HEK293 (cell line): ENCODE measurements around the gene SYCN.

ENCODE experiments used
- CTCF ChIA-PET: fragments of 350-600 bp; formaldehyde crosslinking; extraction: SDS; loops from one replicate; lab custom pipeline; 2021; ENCODE audit warnings: antibody characterized with exemption; lab: Yijun Ruan, JAX
- POLR2A ChIA-PET: fragments of 300-600 bp; formaldehyde crosslinking; extraction: SDS; loops from one replicate; lab custom pipeline; 2020; ENCODE audit warnings: antibody characterized with exemption, inconsistent platforms; lab: Yijun Ruan, JAX
- H3K27ac ChIP-seq: fragments of 200-500 bp; sonication (Bioruptor generic); 2 replicates; pipeline ENCODE4 v1.5.1; 2014; ENCODE audit warnings: low read depth, low read length, control low read depth, inconsistent platforms; ENCODE audit errors: extremely low read depth
- H3K36me3 ChIP-seq, 2 experiments: fragments of 200-500 bp in 1 of 2; sonication (Bioruptor generic) in 1 of 2; 1 replicate in 1 of 2; 2 replicates in 1 of 2; pipeline ENCODE4 v1.5.1; 2014 to 2017; ENCODE audit warnings: inconsistent platforms in 2 of 2, low read length in 2 of 2; ENCODE audit not compliant: control insufficient read depth in 2 of 2, insufficient read depth in 1 of 2
- H3K4me1 ChIP-seq: fragments of 200-500 bp; sonication (Bioruptor generic); 2 replicates; pipeline ENCODE4 v1.5.1; 2014; ENCODE audit warnings: mild to moderate bottlenecking, low read length, inconsistent platforms; ENCODE audit not compliant: control insufficient read depth, insufficient read depth
- H3K4me3 ChIP-seq: 2 replicates; pipeline ENCODE4 v1.5.1; 2011; ENCODE audit warnings: low read depth, mild to moderate bottlenecking, control low read depth, low read length, moderate library complexity
- H3K9me3 ChIP-seq: fragments of 200-500 bp; sonication (Bioruptor generic); 2 replicates; pipeline ENCODE4 v1.5.1; 2014; ENCODE audit warnings: low read depth, low read length, inconsistent platforms; ENCODE audit not compliant: control insufficient read depth, insufficient read depth
- GLIS2 ChIP-seq: fragments of 450-650 bp; formaldehyde crosslinking; IDR thresholded peaks from 2 replicates; pipeline ENCODE4 v1.5.1; 2016; ENCODE audit warnings: missing biosample characterization, missing genetic modification characterization
- HIC1 ChIP-seq: fragments of 450-650 bp; formaldehyde crosslinking; IDR thresholded peaks from 2 replicates; pipeline ENCODE4 v1.5.1; 2016; ENCODE audit warnings: missing biosample characterization, missing genetic modification characterization
- KLF1 ChIP-seq: fragments of 450-650 bp; formaldehyde crosslinking; IDR thresholded peaks from 2 replicates; pipeline ENCODE4 v1.5.1; 2016; ENCODE audit warnings: missing biosample characterization, missing genetic modification characterization
- PATZ1 ChIP-seq: fragments of 450-650 bp; formaldehyde crosslinking; IDR thresholded peaks from 2 replicates; pipeline ENCODE4 v1.5.1; 2016; ENCODE audit warnings: missing biosample characterization, missing genetic modification characterization
- PRDM6 ChIP-seq: fragments of 450-650 bp; formaldehyde crosslinking; IDR thresholded peaks from 2 replicates; pipeline ENCODE4 v1.5.1; 2017; ENCODE audit warnings: missing biosample characterization, missing genetic modification characterization
- ZBTB1 ChIP-seq: fragments of 450-650 bp; formaldehyde crosslinking; IDR thresholded peaks from 2 replicates; pipeline ENCODE4 v1.5.1; 2016; ENCODE audit warnings: missing biosample characterization, missing genetic modification characterization
- ZBTB48 ChIP-seq: fragments of 450-650 bp; formaldehyde crosslinking; IDR thresholded peaks from 2 replicates; pipeline ENCODE4 v1.5.1; 2016; ENCODE audit warnings: missing biosample characterization, missing genetic modification characterization
- ZFP69B ChIP-seq: fragments of 450-650 bp; formaldehyde crosslinking; IDR thresholded peaks from 2 replicates; pipeline ENCODE4 v1.5.1; 2016; ENCODE audit warnings: missing biosample characterization, missing genetic modification characterization
- ZNF112 ChIP-seq: fragments of 450-650 bp; formaldehyde crosslinking; IDR thresholded peaks from 2 replicates; pipeline ENCODE4 v1.5.0; 2017; ENCODE audit warnings: missing biosample characterization, missing genetic modification characterization
- ZNF223 ChIP-seq: fragments of 450-650 bp; formaldehyde crosslinking; IDR thresholded peaks from 2 replicates; pipeline ENCODE4 v1.5.1; 2016; ENCODE audit warnings: missing biosample characterization, missing genetic modification characterization
- ZNF335 ChIP-seq: fragments of 450-650 bp; formaldehyde crosslinking; conservative IDR thresholded peaks from 2 replicates; pipeline ENCODE4 v1.5.1; 2016; ENCODE audit warnings: missing biosample characterization, missing genetic modification characterization
- ZNF362 ChIP-seq: fragments of 450-650 bp; formaldehyde crosslinking; IDR thresholded peaks from 2 replicates; pipeline ENCODE4 v1.5.1; 2016; ENCODE audit warnings: missing biosample characterization, missing genetic modification characterization
- ZNF513 ChIP-seq: fragments of 450-650 bp; IDR thresholded peaks from 2 replicates; pipeline ENCODE4 v1.5.1; 2018; ENCODE audit warnings: missing biosample characterization, missing genetic modification characterization
- ZNF529 ChIP-seq: fragments of 450-650 bp; formaldehyde crosslinking; IDR thresholded peaks from 2 replicates; pipeline ENCODE4 v1.5.1; 2017; ENCODE audit warnings: missing genetic modification characterization, missing biosample characterization; ENCODE audit not compliant: insufficient replicate concordance
- ZNF558 ChIP-seq: fragments of 450-650 bp; formaldehyde crosslinking; IDR thresholded peaks from 2 replicates; pipeline ENCODE4 v1.5.1; 2016; ENCODE audit warnings: missing biosample characterization, missing genetic modification characterization
- ZNF600 ChIP-seq: fragments of 450-650 bp; formaldehyde crosslinking; IDR thresholded peaks from 2 replicates; pipeline ENCODE4 v1.5.1; 2016; ENCODE audit warnings: missing biosample characterization, missing genetic modification characterization
- ZNF623 ChIP-seq: fragments of 450-650 bp; formaldehyde crosslinking; IDR thresholded peaks from 2 replicates; pipeline ENCODE4 v1.5.1; 2016; ENCODE audit warnings: missing biosample characterization, missing genetic modification characterization
- ZNF670 ChIP-seq: fragments of 450-650 bp; formaldehyde crosslinking; IDR thresholded peaks from 2 replicates; pipeline ENCODE4 v1.5.1; 2016; ENCODE audit warnings: missing biosample characterization, missing genetic modification characterization, low read depth
- ZSCAN30 ChIP-seq: fragments of 450-650 bp; IDR thresholded peaks from 2 replicates; pipeline ENCODE4 v1.5.1; 2018; ENCODE audit warnings: missing biosample characterization, mild to moderate bottlenecking, missing genetic modification characterization, moderate library complexity

The SYCN gene

GRCh38 chr19:39170386-39171231, 33.5 kb downstream of the SYCN start (continued):
- TF ChIP-seq ZNF362 (tag by site-specific recombination): 0 out of 2 replicates have a peak, but pooled peaks have one; percentile 76

- POLR2A ChIA-PET: no interaction called here
- CTCF ChIA-PET: no interaction called here
- Histone ChIP-seq H3K27ac (no peak overlapping the region), H3K36me3 (peaks cover 11 to 18% of the 10 kb centered on the region in 2 experiments; a peak in 2 of 3 replicates), H3K9me3 (no peaks in the 10 kb centered on the region), H3K4me1 (peaks cover 9% of the 10 kb centered on the region), H3K4me3 (no peak overlapping the region)
- TF ChIP-seq ZNF223: no peak
- peak; percentile 50; the same call in 1 of the 2 replicates for TF ChIP-seq PATZ1
- no peak for TF ChIP-seq PRDM6
- TF ChIP-seq ZFP69B (tag by site-specific recombination): peak; percentile 59; the same call in 1 of the 2 replicates
- TF ChIP-seq ZBTB1: no peak
- TF ChIP-seq ZNF600 (tag by site-specific recombination): no peak
- no peak for TF ChIP-seq ZNF558 (tag by site-specific recombination)
- TF ChIP-seq ZSCAN30 (tag by site-specific recombination): no peak
- no peak for TF ChIP-seq ZBTB48 (tag by site-specific recombination)
- TF ChIP-seq ZNF529 (tag by site-specific recombination): no peak
- TF ChIP-seq ZNF670 (tag by site-specific recombination): no peak
- no peak for TF ChIP-seq ZNF335 (tag by site-specific recombination)
- TF ChIP-seq HIC1 (tag by site-specific recombination): peak; percentile 76
- no peak for TF ChIP-seq ZNF112 (tag by site-specific recombination)
- peak; percentile 63 for TF ChIP-seq GLIS2 (tag by site-specific recombination)
- TF ChIP-seq ZNF513: no peak
- peak; percentile 99 for TF ChIP-seq ZNF623 (tag by site-specific recombination)
- TF ChIP-seq KLF1: no peak
Observed at GRCh38 chr19:39169143-39169810, 34.8 kb downstream of the SYCN start.
